HG03520 (cell line): ENCODE results near the gene SMTN.

Experiments
- ATAC-seq: cut with Tn5 transposase; IDR thresholded peaks from one replicate; pipeline ENCODE4 v1.9.1; 2021; ENCODE audit warnings: mild to moderate bottlenecking, moderate library complexity; ENCODE audit not compliant: unreplicated experiment

Gene SMTN

GRCh38 chr22:31148953-31149627, 68.0 kb downstream of the SMTN start:
- no peak for ATAC-seq

GRCh38 chr22:31150615-31151014, 69.5 kb downstream of the SMTN start:
- no peak for ATAC-seq

DNA sequence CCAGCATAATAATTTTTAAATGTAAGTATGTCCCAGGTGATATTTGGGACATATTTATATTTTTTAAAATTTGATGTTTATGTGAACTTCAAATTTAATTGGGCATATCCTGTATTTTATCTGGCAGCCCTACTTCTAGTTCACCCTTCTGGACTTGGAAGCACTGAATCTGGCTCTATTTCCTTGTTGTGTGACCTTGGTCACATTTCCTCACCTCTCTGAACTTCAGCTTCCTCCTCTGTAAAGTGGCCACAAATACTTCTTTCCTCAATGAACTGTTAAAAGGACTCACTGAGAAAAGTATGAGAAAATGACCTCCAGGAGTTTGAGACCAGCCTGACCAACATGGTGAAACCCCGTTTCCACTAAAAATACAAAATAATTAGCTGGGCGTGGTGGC, 70.8 kb downstream of the SMTN start:
- no peak for ATAC-seq

DNA sequence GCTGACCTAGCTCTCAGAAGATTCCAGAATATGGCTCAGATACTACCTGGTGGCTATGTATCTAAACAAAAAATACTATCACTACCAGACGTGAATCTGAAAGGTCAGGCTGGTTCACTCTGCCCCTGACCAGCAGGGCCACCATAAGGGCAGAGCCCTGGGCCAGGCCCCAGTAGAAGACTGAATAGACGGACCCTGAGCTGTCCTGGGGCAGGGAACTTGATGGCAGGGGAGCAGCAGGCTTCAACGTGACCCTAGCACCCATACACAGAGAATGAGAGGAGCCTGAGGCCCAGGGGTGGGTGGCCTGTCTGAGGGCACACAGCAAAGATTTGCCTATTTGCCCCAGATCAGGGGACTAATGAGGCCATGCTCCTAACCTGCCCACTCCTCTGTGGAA, 72.2 kb downstream of the SMTN start:
- ATAC-seq = no peak
